GM10248 (cell line): ENCODE data around the gene PROM2.
"Not testable (repeated sequence)": the region's sequence is repeated elsewhere in the genome, so short reads cannot be mapped to it uniquely, and the experiment has no call there.

ENCODE experiments used
- CTCF ChIA-PET: fragments of 300-600 bp; sonication (Branson Sonifier 250); formaldehyde crosslinking; extraction: SDS; loops from one replicate; lab custom pipeline; 2021; ENCODE audit warnings: antibody characterized with exemption; lab: Yijun Ruan, JAX
- POLR2A ChIA-PET: fragments of 350-650 bp; sonication (Branson Sonifier 250); formaldehyde crosslinking; extraction: SDS; loops from one replicate; lab custom pipeline; 2020; ENCODE audit warnings: antibody characterized with exemption; lab: Yijun Ruan, JAX
- DNase-seq: peaks from one replicate; pipeline ENCODE4 v3.0.0; 2012; ENCODE audit errors: extremely low spot score
- TF ChIP-seq, protein P1 (sequence below): IDR thresholded peaks from 2 replicates; pipeline ENCODE4 v1.5.1; 2012; ENCODE audit warnings: mild to moderate bottlenecking, low read depth; ENCODE audit errors: extremely low read depth, missing control alignments, control extremely low read depth

PROM2 gene

DNA sequence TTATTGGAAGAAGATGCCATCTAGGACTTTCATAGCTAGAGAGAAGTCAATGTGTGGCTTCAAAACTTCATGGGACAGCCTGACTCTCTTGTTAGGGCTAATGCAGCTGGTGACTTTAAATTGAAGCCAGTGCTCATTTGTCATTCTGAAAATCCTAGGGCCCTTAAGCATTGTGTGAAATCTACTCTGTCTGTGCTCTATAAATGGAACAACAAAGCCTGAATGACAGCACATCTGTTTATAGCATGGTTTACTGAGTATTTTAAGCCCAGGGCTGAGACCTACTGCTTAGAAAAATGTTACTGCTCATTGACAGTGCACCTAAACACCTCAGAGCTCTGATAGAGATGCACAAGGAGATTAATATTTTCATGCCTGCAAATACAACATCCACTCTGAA lies 36.1 kb upstream of the PROM2 start:
- DNase-seq, result no peak
- CTCF ChIA-PET, result interaction anchor here (1.2 kb wide), 1 partner anchor 29 kb away, joined by 3 read pairs; no protein-coding TSS in a partner anchor
- TF ChIP-seq, protein P1, sequence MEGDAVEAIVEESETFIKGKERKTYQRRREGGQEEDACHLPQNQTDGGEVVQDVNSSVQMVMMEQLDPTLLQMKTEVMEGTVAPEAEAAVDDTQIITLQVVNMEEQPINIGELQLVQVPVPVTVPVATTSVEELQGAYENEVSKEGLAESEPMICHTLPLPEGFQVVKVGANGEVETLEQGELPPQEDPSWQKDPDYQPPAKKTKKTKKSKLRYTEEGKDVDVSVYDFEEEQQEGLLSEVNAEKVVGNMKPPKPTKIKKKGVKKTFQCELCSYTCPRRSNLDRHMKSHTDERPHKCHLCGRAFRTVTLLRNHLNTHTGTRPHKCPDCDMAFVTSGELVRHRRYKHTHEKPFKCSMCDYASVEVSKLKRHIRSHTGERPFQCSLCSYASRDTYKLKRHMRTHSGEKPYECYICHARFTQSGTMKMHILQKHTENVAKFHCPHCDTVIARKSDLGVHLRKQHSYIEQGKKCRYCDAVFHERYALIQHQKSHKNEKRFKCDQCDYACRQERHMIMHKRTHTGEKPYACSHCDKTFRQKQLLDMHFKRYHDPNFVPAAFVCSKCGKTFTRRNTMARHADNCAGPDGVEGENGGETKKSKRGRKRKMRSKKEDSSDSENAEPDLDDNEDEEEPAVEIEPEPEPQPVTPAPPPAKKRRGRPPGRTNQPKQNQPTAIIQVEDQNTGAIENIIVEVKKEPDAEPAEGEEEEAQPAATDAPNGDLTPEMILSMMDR, result no peak
- POLR2A ChIA-PET, result no interaction called here

DNA sequence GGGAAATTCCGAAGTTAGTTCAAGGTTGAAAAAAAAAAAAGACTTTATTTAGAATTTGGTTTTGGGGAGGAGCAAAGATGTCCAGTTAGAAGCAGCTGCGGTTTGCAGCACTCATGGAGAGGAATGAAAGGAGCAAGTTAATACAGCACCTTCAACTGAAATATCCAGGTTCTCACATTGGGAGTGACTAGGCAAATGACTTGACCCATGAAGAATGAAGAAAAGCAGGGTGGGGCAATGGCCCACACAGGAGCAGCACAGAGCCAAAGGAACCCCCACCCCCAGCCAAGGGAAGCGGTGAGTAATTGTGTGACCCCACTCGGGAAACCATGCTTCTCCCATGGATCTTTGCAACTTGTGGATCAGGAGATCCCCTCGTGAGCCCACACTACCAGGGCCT lies 34.2 kb upstream of the PROM2 start:
- CTCF ChIA-PET, result interaction anchor here (1.6 kb wide), 1 partner anchor 8 kb away, joined by 6 read pairs; no protein-coding TSS in a partner anchor
- no peak for DNase-seq
- TF ChIP-seq, protein P1, result no peak
- POLR2A ChIA-PET, result no interaction called here

DNA sequence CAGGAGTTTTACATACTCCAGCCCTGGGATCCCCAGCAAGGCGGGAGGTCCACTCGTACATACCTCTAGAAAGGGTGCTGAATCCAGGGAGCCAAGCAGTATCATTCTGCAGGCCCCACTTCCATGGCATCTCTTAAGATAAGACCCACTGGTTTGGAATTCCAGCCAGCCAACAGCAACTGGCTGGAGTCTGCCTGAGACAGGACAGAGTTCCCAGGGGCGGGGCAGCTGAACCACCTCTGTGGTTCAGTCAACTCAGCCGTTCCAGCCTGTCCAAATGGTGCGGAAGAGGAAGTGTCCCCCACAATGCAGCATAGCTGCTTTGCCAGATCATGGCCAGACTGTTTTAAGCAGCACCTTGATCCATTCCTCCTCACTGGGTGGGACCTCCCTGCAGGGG lies 33.7 kb upstream of the PROM2 start:
- DNase-seq, result no peak
- ChIA-PET CTCF (interaction anchor here (1.6 kb wide), 1 partner anchor 9 kb away, joined by 6 read pairs; no protein-coding TSS in a partner anchor), POLR2A (no interaction called here)
- TF ChIP-seq, protein P1, result no peak

DNA sequence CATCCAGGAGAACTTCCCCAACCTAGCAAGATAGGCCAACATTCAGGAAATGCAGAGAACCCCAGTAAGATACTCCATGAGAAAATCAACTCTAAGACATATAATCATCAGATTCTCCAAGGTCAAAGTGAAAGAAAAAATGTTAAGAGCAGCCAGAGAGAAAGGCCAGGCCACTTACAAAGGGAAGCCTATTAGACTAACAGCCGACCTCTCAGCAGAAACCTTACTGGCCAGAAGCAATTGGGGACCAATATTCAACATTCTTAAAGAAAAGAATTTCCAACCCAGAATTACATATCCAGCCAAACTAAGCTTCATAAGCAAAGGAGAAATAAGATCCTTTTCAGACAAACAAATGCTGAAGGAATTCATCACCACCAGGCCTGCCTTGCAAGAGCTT lies 32.2 kb upstream of the PROM2 start:
- CTCF ChIA-PET, result interaction anchor here (1.1 kb wide), 1 partner anchor 15 kb away, joined by 3 read pairs; no protein-coding TSS in a partner anchor
- POLR2A ChIA-PET, DNase-seq: not testable (repeated sequence)

DNA sequence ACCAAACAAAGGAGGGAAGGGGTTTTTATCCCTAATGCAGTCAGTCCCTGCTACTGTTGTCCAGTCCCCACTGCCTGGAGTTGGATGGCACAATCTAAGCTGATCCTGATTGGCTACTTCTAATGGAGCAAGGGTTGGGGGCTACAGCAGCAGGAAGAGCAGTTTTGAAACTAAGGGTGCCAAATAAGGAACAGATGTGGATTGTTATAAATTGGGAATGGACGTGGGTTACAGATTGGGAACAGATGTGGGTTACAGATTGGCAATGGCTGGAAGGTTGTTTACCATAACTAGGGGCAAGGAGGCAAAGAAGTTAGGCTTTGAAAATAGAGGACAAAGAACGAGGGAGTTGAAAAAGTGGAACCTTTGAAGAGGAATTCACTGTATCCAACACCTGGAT lies 16.0 kb upstream of the PROM2 start:
- CTCF ChIA-PET, result no interaction called here
- TF ChIP-seq, protein P1, result no peak
- DNase-seq, result no peak
- POLR2A ChIA-PET, result no interaction called here

DNA sequence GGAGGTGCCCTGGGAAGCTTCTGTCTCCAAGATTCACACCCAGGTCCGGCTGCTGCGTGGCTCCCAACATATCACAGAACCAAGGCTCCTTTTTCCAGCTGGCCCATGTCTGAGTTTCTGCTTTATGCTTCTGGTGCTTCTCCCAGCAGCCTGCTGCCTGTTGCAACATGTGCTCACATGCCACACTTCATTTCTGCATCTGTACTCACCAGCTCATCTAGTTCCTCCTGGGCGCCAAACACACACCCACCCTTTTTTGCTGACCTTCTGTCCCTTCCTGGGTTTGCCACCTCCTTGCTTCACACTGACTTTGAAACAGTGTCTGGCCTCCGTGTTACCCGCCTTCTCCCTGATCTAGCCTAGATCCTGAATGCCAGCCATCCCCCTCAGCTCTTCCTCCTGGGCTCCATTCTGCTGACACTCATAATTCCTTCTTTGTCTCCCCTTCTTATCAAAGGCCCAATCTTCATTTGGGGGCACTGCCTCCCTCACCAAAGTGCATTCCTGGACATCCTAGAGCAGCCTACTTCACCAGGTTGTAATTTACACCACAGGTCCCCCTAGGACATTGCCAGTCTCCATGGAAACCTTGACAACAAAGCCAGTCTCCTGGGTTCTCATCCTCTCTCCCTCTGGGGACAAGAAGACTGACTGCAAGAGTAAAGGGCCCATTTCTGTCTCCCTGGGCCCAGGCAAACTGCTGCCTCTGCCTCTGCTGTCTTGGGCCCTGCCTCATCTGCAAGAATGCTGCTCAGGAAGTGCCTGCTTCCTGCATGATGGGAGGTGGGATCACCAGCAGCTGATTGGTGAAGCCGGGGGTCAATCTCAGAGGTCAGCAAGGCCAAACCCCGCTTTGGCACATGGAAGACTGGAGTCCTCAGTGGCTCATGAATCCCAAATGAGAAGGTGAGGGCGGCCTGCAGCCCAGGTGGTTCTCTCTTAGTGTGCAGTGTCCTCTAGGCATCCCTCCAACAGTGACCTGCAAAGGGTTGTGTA lies 13.9 kb upstream of the PROM2 start:
- POLR2A ChIA-PET, result no interaction called here
- CTCF ChIA-PET, result interaction anchor here (1.0 kb wide), 1 partner anchor 29 kb away, joined by 3 read pairs; no protein-coding TSS in a partner anchor
- no peak for DNase-seq
- TF ChIP-seq, protein P1, result no peak

DNA sequence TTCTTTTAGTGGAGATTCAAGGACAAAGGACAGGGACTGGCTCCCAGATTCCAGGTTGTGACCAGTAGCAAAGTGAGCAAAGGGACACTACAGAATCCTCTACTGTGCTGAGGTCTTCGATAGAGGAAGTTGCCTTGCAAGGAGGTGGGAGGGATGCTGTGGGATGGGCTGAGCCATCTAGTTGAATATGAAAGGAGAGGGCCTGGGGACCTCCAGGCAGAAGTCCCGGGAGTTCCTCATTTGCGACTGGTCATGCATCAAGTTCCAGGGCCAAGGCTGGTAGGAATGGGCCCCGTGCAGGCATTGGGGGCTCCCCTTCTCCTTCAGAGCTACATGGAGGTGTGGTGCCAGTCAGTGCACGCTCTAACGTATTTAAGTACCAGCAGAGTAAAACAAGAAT lies 12.6 kb upstream of the PROM2 start:
- ChIA-PET POLR2A (no interaction called here), CTCF (no interaction called here)
- no peak for DNase-seq
- TF ChIP-seq, protein P1, result no peak
